Panc1 (cell line): ENCODE results near the gene SPDEF. TPM values are rescaled to one million over a fixed set of nuclear protein-coding genes. Genes with fewer than 3 reads are reported as not detected.

ENCODE experiments used
- ATAC-seq: fragments of 200-7000 bp; cut with Tn5 transposase; 2 replicates; pipeline ENCODE4 v1.9.1; 2020; ENCODE audit warnings: mild to moderate bottlenecking, moderate library complexity
- BruUV-seq: library from RNA; stranded (reverse); fragments of 400-500 nt; replicated peaks from 2 replicates; lab custom pipeline; 2021; lab: Mats Ljungman, UMichigan
- CTCF ChIA-PET: fragments of 300-600 bp; sonication (Branson Sonifier 250); formaldehyde crosslinking; loops from one replicate; lab custom pipeline; 2022; ENCODE audit warnings: antibody characterized with exemption; lab: Charles Lee
- POLR2A ChIA-PET: fragments of 300-600 bp; sonication (Branson Sonifier 250); formaldehyde crosslinking; loops from one replicate; lab custom pipeline; 2022; ENCODE audit warnings: antibody characterized with exemption; lab: Charles Lee
- DNase-seq: peaks from one replicate; pipeline ENCODE4 v3.0.0-alpha.2; 2010; ENCODE audit warnings: low read depth, low spot score
- H3K27ac ChIP-seq: 2 replicates; pipeline ENCODE4 v1.5.1; 2011; ENCODE audit warnings: mild to moderate bottlenecking, low read length, inconsistent platforms
- H3K27me3 ChIP-seq: fragments of 200-500 bp; sonication (Bioruptor generic); 2 replicates; pipeline ENCODE4 v1.6.0; 2014; ENCODE audit warnings: low read length, inconsistent platforms; ENCODE audit not compliant: control insufficient read depth, insufficient read depth
- H3K36me3 ChIP-seq: fragments of 200-500 bp; sonication (Bioruptor generic); 2 replicates; pipeline ENCODE4 v1.5.1; 2014; ENCODE audit warnings: inconsistent platforms, mild to moderate bottlenecking, low read length, moderate library complexity; ENCODE audit not compliant: control insufficient read depth, insufficient read depth
- H3K4me1 ChIP-seq: 2 replicates; pipeline ENCODE4 v1.5.1; 2011; ENCODE audit warnings: inconsistent platforms, mild to moderate bottlenecking, low read length, moderate library complexity; ENCODE audit not compliant: control insufficient read depth, insufficient read depth
- H3K4me3 ChIP-seq, 2 experiments: 2 replicates each; pipeline ENCODE4 v1.5.1; 2011 to 2012; ENCODE audit warnings: low read depth in 2 of 2, low read length in 2 of 2, mild to moderate bottlenecking in 2 of 2, inconsistent platforms in 1 of 2, moderate library complexity in 1 of 2
- H3K9me3 ChIP-seq: fragments of 200-500 bp; sonication (Bioruptor generic); 2 replicates; pipeline ENCODE4 v1.5.1; 2014; ENCODE audit warnings: low read depth, mild to moderate bottlenecking, inconsistent platforms, low read length, moderate library complexity; ENCODE audit not compliant: control insufficient read depth, insufficient read depth
- CTCF ChIP-seq: fragments of 450-650 bp; IDR thresholded peaks from 2 replicates; pipeline ENCODE4 v1.5.1; 2017; ENCODE audit warnings: mild to moderate bottlenecking
- POLR2AphosphoS5 ChIP-seq: IDR thresholded peaks from 2 replicates; pipeline ENCODE4 v1.6.1; 2012; ENCODE audit warnings: mild to moderate bottlenecking, low read depth, low read length, moderate library complexity
- REST ChIP-seq, 2 experiments: IDR thresholded peaks; 2 replicates each; pipeline ENCODE4 v1.6.1; 2011 to 2012; ENCODE audit warnings: low read depth in 2 of 2, control low read depth in 1 of 2, low read length in 1 of 2, mild to moderate bottlenecking in 1 of 2, moderate library complexity in 1 of 2; ENCODE audit not compliant: insufficient read depth in 1 of 2
- SIN3A ChIP-seq: IDR thresholded peaks from 2 replicates; pipeline ENCODE4 v1.6.1; 2012; ENCODE audit warnings: low read depth, mild to moderate bottlenecking, low read length, moderate library complexity, borderline replicate concordance; ENCODE audit not compliant: insufficient read depth
- TCF7L2 ChIP-seq: IDR thresholded peaks from 2 replicates; pipeline ENCODE4 v1.6.1; 2011; ENCODE audit warnings: mild to moderate bottlenecking, low read depth, low read length, inconsistent platforms
- in situ Hi-C: cut with HindIII; loops from 2 replicates; pipeline ENCODE4 v1.10.0; 2016; ENCODE audit warnings: low sequenced_read_pairs, low pct_unique_long_range_greater_than_20kb
- intact Hi-C: fragments of 100-400 bp; cut with micrococcal nuclease; formaldehyde crosslinking; loops from one replicate; pipeline ENCODE4 v1.10.0; 2022; ENCODE audit not compliant: unreplicated experiment
- total RNA-seq: library from RNA; stranded (reverse); gene quantifications from one replicate; pipeline ENCODE4 v1.2.1, GENCODE V29; 2021; ENCODE audit not compliant: unreplicated experiment

SPDEF gene
- total RNA-seq, 1 experiment from 2014 or later: 1.6 TPM

- no peak overlapping the region for H3K27ac ChIP-seq
- CTCF ChIA-PET: no interaction called here
- TF ChIP-seq TCF7L2: no peak
- no peak for TF ChIP-seq CTCF
- no peak for TF ChIP-seq REST (IDR thresholded peaks at IDR 0.05; ENCODE audit: insufficient read depth in 1 of 2, low read depth in 2 of 2, low read length in 1 of 2)
- TF ChIP-seq SIN3A: no peak
- TF ChIP-seq POLR2AphosphoS5: no peak
- POLR2A ChIA-PET: no interaction called here
- in situ Hi-C loops (no loop called here), intact Hi-C loops (no loop called here)
- DNase-seq: no peak
- BruUV-seq: no TSS peak
- H3K4me3 ChIP-seq: no peak overlapping the region
- H3K27me3 ChIP-seq: no peaks in the 10 kb centered on the region
- no peaks in the 10 kb centered on the region for H3K36me3 ChIP-seq
- H3K4me1 ChIP-seq: no peaks in the 10 kb centered on the region
- ATAC-seq: no peak
- H3K9me3 ChIP-seq: no peaks in the 10 kb centered on the region
Observed at GRCh38 chr6:34490390-34491090, 65.6 kb downstream of the SPDEF start.

- intact Hi-C loops: no loop called here
Observed at GRCh38 chr6:34489207-34489805, 66.8 kb downstream of the SPDEF start.

More at GRCh38 chr6:34489207-34489805, 66.8 kb downstream of the SPDEF start:
- Histone ChIP-seq H3K4me1 (no peaks in the 10 kb centered on the region), H3K4me3 (no peak overlapping the region), H3K27ac (no peak overlapping the region), H3K9me3 (no peaks in the 10 kb centered on the region), H3K27me3 (no peaks in the 10 kb centered on the region), H3K36me3 (no peaks in the 10 kb centered on the region)
- in situ Hi-C loops: no loop called here
- ChIA-PET CTCF (interaction anchor here (0.7 kb wide), 1 partner anchor 508 kb away, joined by 4 read pairs; no protein-coding TSS in a partner anchor), POLR2A (no interaction called here)
- ATAC-seq (no peak), DNase-seq (no peak)
- no TSS peak for BruUV-seq
- TF ChIP-seq SIN3A (no peak), REST (IDR thresholded peaks at IDR 0.05; ENCODE audit: insufficient read depth in 1 of 2, low read depth in 2 of 2, low read length in 1 of 2) (no peak), CTCF (no peak), POLR2AphosphoS5 (no peak), TCF7L2 (no peak)
